H1 (cell line): Measurements from ENCODE around the gene DTD1.

Source experiments
- CEBPB ChIP-seq: IDR thresholded peaks from 2 replicates; pipeline ENCODE4 v1.6.1; 2012; ENCODE audit warnings: low read depth, low read length
- CREB1 ChIP-seq: IDR thresholded peaks from 2 replicates; pipeline ENCODE4 v1.6.1; 2012; ENCODE audit warnings: inconsistent platforms
- EP300 ChIP-seq, 2 experiments: IDR thresholded peaks; 1 replicate in 1 of 2; 2 replicates in 1 of 2; pipeline ENCODE4 v1.6.1; 2011 to 2012; ENCODE audit warnings: low read depth in 2 of 2, low read length in 2 of 2, mild to moderate bottlenecking in 2 of 2, borderline replicate concordance in 1 of 2, inconsistent platforms in 1 of 2, moderate library complexity in 1 of 2
- EZH2 ChIP-seq: fragments of 200-600 bp; sonication (generic); IDR thresholded peaks from 2 replicates; pipeline ENCODE4 v1.7.1; 2012; ENCODE audit warnings: low read depth, mild to moderate bottlenecking, moderate library complexity, low read length, inconsistent platforms; ENCODE audit not compliant: severe bottlenecking
- HDAC2 ChIP-seq, 2 experiments: fragments of 300-600 bp in 1 of 2; sonication (generic) in 1 of 2; IDR thresholded peaks; 2 replicates each; pipeline ENCODE4 v1.6.1; 2011 to 2012; ENCODE audit warnings: low read depth in 2 of 2, low read length in 2 of 2, mild to moderate bottlenecking in 2 of 2, moderate library complexity in 2 of 2, borderline replicate concordance in 1 of 2, inconsistent platforms in 1 of 2
- MAFK ChIP-seq: IDR thresholded peaks from 2 replicates; pipeline ENCODE4 v1.6.1; 2012; ENCODE audit warnings: low read depth, mild to moderate bottlenecking, improper control_type of control experiment, low read length
- MAX ChIP-seq: IDR thresholded peaks from 2 replicates; pipeline ENCODE4 v1.6.1; 2012; ENCODE audit warnings: inconsistent platforms
- POLR2A ChIP-seq, 2 experiments: IDR thresholded peaks; 1 replicate in 1 of 2; 2 replicates in 1 of 2; pipeline ENCODE4 v1.6.1; 2011; ENCODE audit warnings: low read depth in 2 of 2, low read length in 2 of 2, mild to moderate bottlenecking in 2 of 2; ENCODE audit errors: control extremely low read depth in 1 of 2
- POLR2AphosphoS5 ChIP-seq: IDR thresholded peaks from 2 replicates; pipeline ENCODE4 v1.6.1; 2011; ENCODE audit warnings: low read depth, low read length
- RNF2 ChIP-seq: fragments of 200-900, 300-1000 bp; sonication (generic); IDR thresholded peaks from 2 replicates; pipeline ENCODE4 v1.7.1; 2016; ENCODE audit warnings: borderline replicate concordance, low read depth, mild to moderate bottlenecking, antibody characterized with exemption, low read length; ENCODE audit not compliant: poor library complexity, severe bottlenecking; ENCODE audit errors: missing control alignments
- SUZ12 ChIP-seq: fragments of 200-600 bp; sonication (generic); IDR thresholded peaks from 2 replicates; pipeline ENCODE4 v1.6.1; 2012; ENCODE audit warnings: mild to moderate bottlenecking, inconsistent platforms, low read length, moderate library complexity, mixed read lengths
- TCF12 ChIP-seq: IDR thresholded peaks from 2 replicates; pipeline ENCODE4 v1.6.1; 2011; ENCODE audit warnings: low read depth, mild to moderate bottlenecking, low read length
- TF ChIP-seq, protein P1 (sequence below), 3 experiments: IDR thresholded peaks; 1 replicate in 2 of 3; 2 replicates in 1 of 3; pipeline versions ENCODE4 v1.5.1 to v1.6.1; 2011; ENCODE audit warnings: low read length in 3 of 3, mild to moderate bottlenecking in 3 of 3, inconsistent platforms in 2 of 3, low read depth in 1 of 3, moderate library complexity in 1 of 3; ENCODE audit not compliant: insufficient read depth in 1 of 3; ENCODE audit errors: control extremely low read depth in 1 of 3

DNA sequence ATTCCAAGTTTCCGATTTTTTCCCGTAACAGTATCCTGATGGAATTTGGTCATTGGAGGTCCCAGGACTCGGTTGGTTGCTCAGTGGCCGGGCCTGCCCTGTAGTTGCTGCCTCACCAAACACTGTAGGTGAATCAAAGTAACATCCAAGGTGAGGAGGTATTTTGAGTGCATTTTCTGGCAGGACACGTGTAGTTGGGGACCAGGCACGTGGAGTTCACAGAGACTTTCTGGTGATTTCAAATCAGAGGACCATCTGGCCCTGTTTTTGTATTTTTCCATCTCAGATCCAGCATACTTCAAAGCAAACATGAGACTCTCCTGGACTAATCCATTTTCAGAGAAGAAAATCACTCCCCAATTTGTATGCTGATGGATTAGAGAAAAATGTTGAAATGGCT, 9.9 kb upstream of the DTD1 start:
- TF ChIP-seq CREB1 (no peak), POLR2AphosphoS5 (no peak), POLR2A (IDR thresholded peaks at IDR 0.05; ENCODE audit: control extremely low read depth in 1 of 2, low read depth in 2 of 2, low read length in 2 of 2) (no peak), CEBPB (no peak), HDAC2 (IDR thresholded peaks at IDR 0.05; ENCODE audit: borderline replicate concordance in 1 of 2, low read depth in 2 of 2, low read length in 2 of 2) (no peak), EZH2 (no peak), SUZ12 (no peak), MAX (no peak), EP300 (IDR thresholded peaks at IDR 0.05; ENCODE audit: borderline replicate concordance in 1 of 2, low read depth in 2 of 2, low read length in 2 of 2) (no peak), MAFK (no peak), TCF12 (no peak), RNF2 (no peak)
- TF ChIP-seq, protein P1, sequence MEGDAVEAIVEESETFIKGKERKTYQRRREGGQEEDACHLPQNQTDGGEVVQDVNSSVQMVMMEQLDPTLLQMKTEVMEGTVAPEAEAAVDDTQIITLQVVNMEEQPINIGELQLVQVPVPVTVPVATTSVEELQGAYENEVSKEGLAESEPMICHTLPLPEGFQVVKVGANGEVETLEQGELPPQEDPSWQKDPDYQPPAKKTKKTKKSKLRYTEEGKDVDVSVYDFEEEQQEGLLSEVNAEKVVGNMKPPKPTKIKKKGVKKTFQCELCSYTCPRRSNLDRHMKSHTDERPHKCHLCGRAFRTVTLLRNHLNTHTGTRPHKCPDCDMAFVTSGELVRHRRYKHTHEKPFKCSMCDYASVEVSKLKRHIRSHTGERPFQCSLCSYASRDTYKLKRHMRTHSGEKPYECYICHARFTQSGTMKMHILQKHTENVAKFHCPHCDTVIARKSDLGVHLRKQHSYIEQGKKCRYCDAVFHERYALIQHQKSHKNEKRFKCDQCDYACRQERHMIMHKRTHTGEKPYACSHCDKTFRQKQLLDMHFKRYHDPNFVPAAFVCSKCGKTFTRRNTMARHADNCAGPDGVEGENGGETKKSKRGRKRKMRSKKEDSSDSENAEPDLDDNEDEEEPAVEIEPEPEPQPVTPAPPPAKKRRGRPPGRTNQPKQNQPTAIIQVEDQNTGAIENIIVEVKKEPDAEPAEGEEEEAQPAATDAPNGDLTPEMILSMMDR (IDR thresholded peaks at IDR 0.05; ENCODE audit: control extremely low read depth in 1 of 3, insufficient read depth in 1 of 3, low read depth in 1 of 3, low read length in 3 of 3): no peak
